NCI-H510A treated with DMSO at 0.1 percent for 48 hours (cell line): ENCODE results near the gene RECQL5.
"Not testable (repeated sequence)": the region's sequence is repeated elsewhere in the genome, so short reads cannot be mapped to it uniquely, and the experiment has no call there.

ENCODE experiments used
- DNase-seq: peaks from one replicate; lab custom pipeline; 2025; lab: John Stamatoyannopoulos, UW

The RECQL5 gene

GRCh38 chr17:75616521-75617122, 50.3 kb downstream of the RECQL5 start:
- DNase-seq, result no peak

DNA sequence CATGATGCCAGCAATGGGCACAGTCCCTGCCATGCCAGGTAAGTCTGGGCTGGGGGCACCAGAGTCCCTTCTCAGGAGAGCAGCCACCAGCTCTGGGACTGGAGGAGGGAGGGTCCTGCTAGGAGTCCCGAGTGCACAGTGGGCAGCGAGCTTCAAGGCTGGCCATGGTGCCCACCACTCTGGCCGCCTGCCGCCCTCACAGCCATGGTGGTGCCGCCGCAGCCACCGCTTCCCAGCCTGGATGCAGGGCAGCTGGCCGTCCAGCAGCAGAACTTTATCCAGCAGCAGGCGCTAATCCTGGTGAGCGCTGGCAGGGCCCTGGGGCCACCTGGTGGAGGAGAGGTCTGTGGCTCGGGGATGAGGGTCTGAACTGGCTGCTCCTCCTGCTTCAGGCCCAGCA, 51.7 kb downstream of the RECQL5 start:
- no peak for DNase-seq

DNA sequence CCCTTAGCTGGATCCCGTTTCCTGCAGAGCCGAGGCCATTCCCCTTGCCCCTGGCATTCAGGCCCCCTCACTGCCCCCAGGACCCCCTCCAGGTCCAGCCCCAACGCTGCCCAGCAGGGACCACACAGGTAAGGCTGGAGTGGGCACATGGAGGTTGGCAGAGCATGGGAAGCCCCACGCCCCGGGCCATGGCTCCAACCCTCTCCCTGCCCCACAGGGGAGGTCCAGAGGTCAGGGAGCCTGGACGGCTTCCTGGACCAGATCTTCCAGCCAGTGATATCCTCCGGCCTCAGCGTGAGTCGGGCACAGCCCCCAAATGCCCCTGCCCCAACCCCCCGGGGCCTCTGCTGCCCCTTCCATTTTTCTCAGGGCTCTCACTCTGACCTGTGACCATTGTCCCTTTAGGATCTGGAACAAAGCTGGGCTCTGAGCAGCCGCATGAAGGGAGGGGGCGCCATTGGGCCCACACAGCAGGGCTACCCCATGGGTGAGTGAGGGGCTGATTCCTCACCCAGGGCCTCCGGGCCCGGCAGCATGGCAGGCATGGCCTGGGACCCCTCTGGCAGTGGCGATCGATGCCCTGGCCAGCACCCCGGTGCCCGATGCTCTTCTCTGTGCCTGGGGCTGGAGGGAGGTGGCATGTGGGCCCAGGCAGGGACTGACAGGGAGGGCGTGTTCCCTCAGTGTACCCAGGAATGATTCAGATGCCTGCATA, 52.2 kb downstream of the RECQL5 start:
- no peak for DNase-seq

DNA sequence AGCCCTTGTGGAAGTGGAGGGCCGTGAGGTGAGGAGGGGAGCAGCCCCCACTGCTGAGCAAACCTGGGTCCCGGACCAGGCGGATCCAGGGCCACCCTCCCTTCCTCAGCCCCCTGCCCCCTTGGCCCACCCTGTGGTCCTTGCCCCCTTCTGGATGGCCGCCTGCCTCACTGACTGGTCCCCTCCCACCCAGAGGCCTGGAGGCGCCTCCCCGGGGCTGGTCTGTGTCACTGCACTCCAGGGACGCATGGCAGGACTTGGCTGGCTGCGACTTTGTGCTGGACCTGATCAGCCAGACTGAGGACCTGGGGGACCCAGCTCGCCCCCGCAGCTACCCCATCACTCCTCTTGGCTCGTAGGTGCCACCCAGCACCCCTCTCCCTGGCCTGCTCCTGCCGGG, 52.9 kb downstream of the RECQL5 start:
- DNase-seq, result no peak

- no peak for DNase-seq
Measured at GRCh38 chr17:75612906-75613626, 53.9 kb downstream of the RECQL5 start.

DNA sequence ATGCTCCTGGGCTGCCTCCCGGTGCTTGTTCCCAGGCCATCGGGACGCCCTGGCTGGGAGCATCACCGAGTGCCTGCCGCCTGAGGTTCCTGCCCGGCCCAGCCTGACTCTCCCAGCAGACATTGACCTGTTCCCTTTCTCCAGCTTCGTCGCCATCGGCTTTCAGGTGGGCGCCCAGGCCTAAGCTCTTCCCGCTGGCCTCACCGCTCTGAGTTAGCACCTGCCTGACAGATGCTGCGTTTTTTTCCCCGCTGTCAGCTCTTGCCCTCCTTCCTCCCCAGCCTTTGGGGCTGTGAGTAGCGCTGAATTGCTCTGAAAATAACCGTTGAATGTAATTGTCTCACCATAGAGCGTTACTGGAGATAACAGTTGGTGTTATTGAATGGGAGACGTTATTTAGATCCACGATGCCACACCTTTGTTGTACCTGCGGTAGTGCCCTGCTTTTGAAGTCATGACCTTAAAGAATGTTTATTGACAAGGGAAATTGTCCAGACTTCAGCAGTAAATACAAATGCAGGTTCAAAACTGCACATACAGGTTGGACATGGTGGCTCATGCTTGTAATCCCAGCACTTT, 55.0 kb downstream of the RECQL5 start:
- DNase-seq, result no peak

GRCh38 chr17:75610103-75610984, 56.6 kb downstream of the RECQL5 start:
- no peak for DNase-seq

DNA sequence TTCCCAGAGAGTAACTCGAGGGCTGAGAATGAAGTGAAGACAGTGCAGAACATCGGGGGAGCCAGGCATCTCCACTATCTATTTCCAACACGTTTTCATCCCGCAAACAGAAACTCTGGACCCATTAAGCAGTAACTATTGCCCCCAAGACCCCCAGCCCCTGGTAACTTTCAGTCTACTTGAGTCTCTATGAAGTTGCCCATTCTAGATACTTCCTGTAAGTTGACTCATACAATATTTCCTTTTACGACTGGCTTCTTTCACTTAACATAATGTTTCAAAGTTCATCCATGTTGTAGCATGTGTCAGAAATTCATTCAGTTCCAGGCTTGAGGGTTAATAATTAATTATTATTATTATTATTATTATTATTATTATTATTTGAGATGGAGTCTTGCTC, 59.9 kb downstream of the RECQL5 start:
- no peak for DNase-seq

DNA sequence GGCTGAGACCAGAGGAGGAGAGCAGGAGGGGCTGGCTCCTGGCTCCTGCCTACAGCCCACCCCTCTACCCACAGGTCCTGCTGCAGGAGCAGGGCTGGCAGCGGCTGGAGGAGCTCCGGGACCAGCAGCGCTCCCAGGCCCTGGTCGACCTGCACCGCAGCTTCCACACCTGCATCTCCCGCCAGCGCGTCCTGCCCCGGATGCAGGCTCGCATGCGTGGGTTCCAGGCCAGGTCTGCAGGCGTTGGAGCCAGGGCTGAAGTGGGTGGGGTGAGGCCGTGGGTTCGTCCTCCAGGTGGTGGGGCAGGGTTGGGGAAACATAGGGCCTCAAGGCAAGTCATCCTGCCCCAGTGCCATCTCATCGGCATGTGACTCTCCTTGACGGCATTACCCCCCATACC, 61.2 kb downstream of the RECQL5 start:
- no peak for DNase-seq

- DNase-seq, result no peak
Measured at GRCh38 chr17:75604034-75604695, 62.8 kb downstream of the RECQL5 start.

DNA sequence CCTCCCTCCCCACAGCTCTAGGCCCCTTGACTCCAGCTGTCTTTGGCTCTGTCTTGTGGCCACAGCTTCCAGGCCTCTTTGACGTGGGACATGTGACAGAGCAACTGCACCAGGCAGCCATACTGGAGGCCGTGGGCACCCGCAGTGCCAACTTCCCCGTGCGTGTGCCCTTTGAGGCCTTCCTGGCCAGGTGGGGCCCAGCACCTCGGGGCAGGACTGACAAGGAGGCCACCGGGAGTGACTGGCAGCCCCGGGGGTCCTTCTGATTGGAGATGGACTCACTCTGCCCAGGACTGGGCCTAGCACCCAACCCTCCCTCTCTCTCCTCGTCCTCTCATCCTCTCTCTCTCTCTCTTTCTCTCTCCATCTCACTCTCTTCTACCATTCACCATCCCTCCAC, 63.8 kb downstream of the RECQL5 start:
- DNase-seq, result no peak

DNA sequence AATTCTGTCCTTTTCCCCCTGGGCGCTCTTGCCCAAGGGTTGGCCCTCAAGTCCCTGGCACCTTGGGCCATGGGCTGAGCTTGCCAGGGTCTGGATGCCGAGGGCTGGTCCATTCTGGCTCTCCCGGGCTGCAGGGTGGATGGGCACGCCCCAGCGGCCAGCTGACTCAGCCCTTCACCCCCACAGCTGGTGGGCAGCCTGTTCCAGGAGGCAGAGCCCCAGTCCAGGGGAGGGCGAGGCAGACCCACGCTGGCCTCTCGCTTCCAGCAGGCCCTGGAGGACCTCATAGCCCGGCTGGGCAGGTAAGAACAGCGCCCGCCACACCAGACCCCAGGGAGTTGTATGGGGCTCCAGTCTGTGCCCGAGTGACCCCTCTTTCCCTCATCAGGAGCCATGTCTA, 64.3 kb downstream of the RECQL5 start:
- DNase-seq, result no peak

GRCh38 chr17:75601057-75601987, 65.6 kb downstream of the RECQL5 start:
- peak; percentile 42 for DNase-seq

DNA sequence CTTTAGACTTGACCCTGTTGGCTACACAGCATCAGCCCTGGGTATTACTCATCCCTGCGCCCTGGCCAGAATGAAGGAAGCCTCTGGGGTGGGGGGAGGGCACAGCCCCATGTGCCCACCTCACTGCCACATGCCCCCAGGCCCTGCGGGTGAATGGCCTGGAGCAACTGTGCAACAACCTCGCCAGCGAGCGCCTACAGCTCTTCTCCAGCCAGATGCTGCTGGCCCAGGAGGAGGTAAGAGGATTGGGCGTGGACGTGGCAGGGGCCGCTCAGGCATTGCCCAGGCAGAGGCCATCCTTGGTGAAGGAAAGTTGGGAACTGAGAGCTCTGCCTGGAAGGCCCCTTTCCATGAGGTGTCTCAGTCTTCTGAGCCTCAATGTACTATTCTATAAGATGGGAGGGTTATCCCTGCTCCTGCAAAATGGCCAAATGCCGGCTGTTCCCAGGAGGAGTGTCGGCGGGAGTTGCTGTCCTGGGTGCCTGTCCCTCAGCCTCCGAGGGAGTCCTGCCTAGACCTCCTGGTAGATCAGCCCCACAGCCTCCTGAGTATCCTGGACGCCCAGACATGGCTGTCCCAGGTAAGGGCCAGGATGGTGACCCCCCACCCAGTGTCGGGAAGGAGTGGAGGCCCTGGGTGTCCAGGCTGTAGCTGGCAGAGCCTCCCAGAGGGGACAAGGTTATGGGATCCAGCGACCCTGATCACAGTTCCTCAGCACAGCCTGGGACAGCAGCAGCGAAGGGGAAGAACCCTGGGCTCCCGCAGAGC, 70.5 kb downstream of the RECQL5 start:
- DNase-seq, result no peak

DNA sequence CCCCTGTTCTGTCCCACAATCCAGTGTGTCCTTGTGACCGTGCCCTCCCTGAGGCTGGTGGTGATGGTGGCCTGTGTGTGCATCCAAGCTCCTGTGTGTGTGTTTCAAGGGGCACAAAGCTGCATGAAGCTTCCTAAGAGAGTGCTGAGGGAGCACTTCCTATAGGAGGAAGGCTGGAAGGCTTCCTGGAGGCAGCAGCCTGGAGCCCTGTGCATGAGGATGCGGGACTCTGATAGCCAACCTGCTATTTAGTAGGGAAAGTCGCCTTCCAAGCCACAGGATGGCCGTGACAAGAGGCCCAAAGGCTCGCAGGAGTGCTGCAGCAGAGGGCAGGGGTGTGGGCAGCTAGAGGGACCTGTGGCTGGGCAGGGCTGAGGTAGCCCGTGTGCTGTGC, 71.0 kb downstream of the RECQL5 start:
- no peak for DNase-seq

DNA sequence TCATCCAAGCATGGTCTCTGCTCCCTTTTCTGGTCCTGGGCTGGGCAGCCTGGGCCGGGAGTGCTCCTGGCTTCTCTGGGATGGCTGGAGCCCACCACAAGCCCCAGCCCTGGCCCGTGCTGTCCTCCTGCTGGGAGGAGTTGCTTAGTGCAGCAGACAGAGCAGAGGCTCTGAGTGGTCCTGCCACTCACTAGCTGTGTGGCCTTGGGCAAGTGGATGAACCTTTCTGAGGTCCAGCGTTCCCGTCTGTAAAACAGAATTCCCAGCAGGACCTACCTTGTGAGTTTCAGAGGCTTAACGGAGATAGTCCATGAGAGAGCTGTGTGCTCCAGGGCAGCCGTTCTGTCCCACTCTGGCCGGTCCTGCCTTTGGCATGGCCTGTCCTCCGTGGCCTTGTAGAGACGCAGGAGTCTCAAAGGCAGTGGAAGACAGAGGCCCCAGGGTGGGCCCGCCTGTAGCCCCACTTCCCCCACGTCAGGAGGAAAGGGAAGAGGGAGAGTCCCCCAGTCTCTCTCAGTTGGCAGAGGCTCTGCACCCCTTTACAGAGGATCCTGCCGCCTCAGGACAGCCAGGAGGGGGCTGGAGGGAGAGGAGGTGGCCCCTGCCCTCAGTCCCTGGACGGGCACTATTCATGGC, 71.6 kb downstream of the RECQL5 start:
- no peak for DNase-seq

- no peak for DNase-seq
Measured at GRCh38 chr17:75594499-75595283, 72.3 kb downstream of the RECQL5 start.

DNA sequence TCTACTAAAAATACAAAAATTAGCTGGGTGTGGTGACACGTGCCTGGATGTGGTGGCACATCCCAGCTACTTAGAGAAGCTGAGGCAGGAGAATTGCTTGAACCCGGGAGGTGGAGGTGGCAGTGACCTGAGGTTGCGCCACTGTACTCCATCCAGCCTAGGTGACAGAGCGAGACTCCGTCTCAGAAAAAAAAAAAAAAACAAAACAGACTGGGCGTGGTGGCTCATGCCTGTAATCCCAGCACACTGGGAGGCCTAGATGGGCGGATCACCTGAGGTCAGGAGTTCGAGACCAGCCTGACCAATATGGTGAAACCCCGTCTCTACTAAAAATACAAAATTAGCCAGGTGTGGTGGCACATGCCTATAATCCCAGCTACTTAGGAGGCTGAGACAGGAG, 73.5 kb downstream of the RECQL5 start:
- DNase-seq, result not testable (repeated sequence)
